Fibroblast of lung (primary cell): ENCODE measurements around the gene IRF9. TPM values are rescaled to one million over a fixed set of nuclear protein-coding genes. Genes with fewer than 3 reads are reported as not detected.
A peak's percentile ranks its signal among the peaks of the same experiment; 100 is the strongest.

Experiments
- DNase-seq, 2 donors: peaks; one replicate each; pipeline versions ENCODE4 v3.0.0 to v3.0.0-alpha.2; 2010; ENCODE audit warnings: low read depth in 2 of 2
- H2AFZ ChIP-seq: 2 replicates; pipeline ENCODE4 v1.5.1; 2012; ENCODE audit warnings: low read length, control low read depth, inconsistent platforms
- H3K27ac ChIP-seq: 2 replicates; pipeline ENCODE4 v1.5.1; 2011; ENCODE audit warnings: low read length, control low read depth; ENCODE audit not compliant: insufficient read depth
- H3K27me3 ChIP-seq: 2 replicates; pipeline ENCODE4 v1.5.1; 2011; ENCODE audit warnings: mild to moderate bottlenecking, low read length; ENCODE audit not compliant: control insufficient read depth, insufficient read depth
- H3K36me3 ChIP-seq: 2 replicates; pipeline ENCODE4 v1.5.1; 2011; ENCODE audit warnings: low read length; ENCODE audit not compliant: control insufficient read depth, insufficient read depth
- H3K4me1 ChIP-seq: 2 replicates; pipeline ENCODE4 v1.5.1; 2011; ENCODE audit warnings: low read length; ENCODE audit not compliant: control insufficient read depth, insufficient read depth; ENCODE audit errors: extremely low read depth
- H3K4me2 ChIP-seq: 2 replicates; pipeline ENCODE4 v1.5.1; 2011; ENCODE audit warnings: low read length, control low read depth; ENCODE audit not compliant: insufficient read depth; ENCODE audit errors: extremely low read depth
- H3K4me3 ChIP-seq, 4 experiments: fragments of 200-600 bp in 1 of 4; sonication (generic) in 1 of 4; replicated peaks in 1 of 4; 2 replicates each; pipeline ENCODE4 v1.5.1; 2011 to 2016; ENCODE audit warnings: low read length in 4 of 4, low read depth in 3 of 4, mild to moderate bottlenecking in 3 of 4, control low read depth in 2 of 4, inconsistent platforms in 1 of 4, mixed read lengths in 1 of 4; ENCODE audit not compliant: insufficient read depth in 1 of 4; ENCODE audit errors: control extremely low read depth in 1 of 4
- H3K79me2 ChIP-seq: 2 replicates; pipeline ENCODE4 v1.5.1; 2012; ENCODE audit warnings: mild to moderate bottlenecking, low read length, inconsistent platforms; ENCODE audit not compliant: control insufficient read depth, insufficient read depth
- H3K9ac ChIP-seq: 2 replicates; pipeline ENCODE4 v1.5.1; 2011; ENCODE audit warnings: mild to moderate bottlenecking, low read length, control low read depth; ENCODE audit not compliant: insufficient read depth
- H3K9me3 ChIP-seq: 2 replicates; pipeline ENCODE4 v1.5.1; 2012; ENCODE audit warnings: low read depth, low read length; ENCODE audit not compliant: control insufficient read depth, insufficient read depth
- H4K20me1 ChIP-seq: 2 replicates; pipeline ENCODE4 v1.5.1; 2011; ENCODE audit warnings: low read length; ENCODE audit not compliant: control insufficient read depth, insufficient read depth; ENCODE audit errors: extremely low read depth
- CTCF ChIP-seq, 2 donors: IDR thresholded peaks in 1 of 2; conservative IDR thresholded peaks in 1 of 2; 1 replicate in 1 of 2; 2 replicates in 1 of 2; pipeline ENCODE4 v1.5.1; 2011 to 2012; ENCODE audit warnings: low read length in 2 of 2, control low read depth in 1 of 2, inconsistent platforms in 1 of 2, low read depth in 1 of 2, mild to moderate bottlenecking in 1 of 2
- EZH2 ChIP-seq: IDR thresholded peaks from 2 replicates; pipeline ENCODE4 v1.5.1; 2012; ENCODE audit warnings: low read length, control low read depth, mild to moderate bottlenecking; ENCODE audit errors: missing control alignments
- polyA plus RNA-seq, 2 donors: library from polyadenylated mRNA; depleted of rRNA in 1 of 2; stranded (reverse) in 1 of 2; unstranded in 1 of 2; fragments of >200 nt; gene quantifications; 2 replicates each; pipeline ENCODE4 v1.2.1, GENCODE V29; 2011 to 2012; ENCODE audit warnings: missing spikeins in 1 of 2
- total RNA-seq: library from RNA; depleted of rRNA; stranded (reverse); fragments of >200 nt; gene quantifications from 2 replicates; pipeline ENCODE4 v1.2.1, GENCODE V29; 2014

IRF9 gene
- total and polyA plus RNA-seq, 2 donors (not counting 1 experiment from before 2014, with no cell fraction given), result 79.9 to 142 TPM

- DNase-seq, result peak; percentile 98 to 99
- H3K27me3 ChIP-seq, result no peaks in the 10 kb centered on the region
- TF ChIP-seq CTCF (conservative IDR thresholded peaks at IDR 0.05 in 1 of 2, IDR thresholded peaks at IDR 0.05 in 1 of 2; ENCODE audit: low read depth in 1 of 2, low read length in 2 of 2) (no peak), EZH2 (no peak)
- peak within 1 kb of the TSS; percentile 86 for H3K27ac ChIP-seq
- H4K20me1 ChIP-seq, result no peaks in the 10 kb centered on the region
- H3K4me1 ChIP-seq, result peaks cover 4% of the 10 kb centered on the region
- peaks cover 14% of the 10 kb centered on the region for H3K79me2 ChIP-seq
- peaks cover 29% of the 10 kb centered on the region for H3K36me3 ChIP-seq
- H3K4me3 ChIP-seq, result peak within 1 kb of the TSS; percentile 78 to 87 (median 82)
- H3K4me2 ChIP-seq, result peak within 1 kb of the TSS; percentile 97
- peak within 1 kb of the TSS; percentile 54 for H2AFZ ChIP-seq
- no peaks in the 10 kb centered on the region for H3K9me3 ChIP-seq
- peak within 1 kb of the TSS; percentile 80 for H3K9ac ChIP-seq
Observed at GRCh38 chr14:24188251-24189058, 27.4 kb downstream of the IRF9 start, which contains the start of gene IPO4. IPO4 (minus strand) TSS chr14:24188816; CDS start chr14:24188787, 29 bp downstream.

GRCh38 chr14:24189059-24189375, 28.0 kb downstream of the IRF9 start:
- no peak overlapping the region for H2AFZ ChIP-seq
- H3K4me1 ChIP-seq, result peaks cover 4% of the 10 kb centered on the region
- H4K20me1 ChIP-seq, result no peaks in the 10 kb centered on the region
- H3K79me2 ChIP-seq, result peaks cover 14% of the 10 kb centered on the region
- H3K27ac ChIP-seq, result peak overlapping the region; percentile 86
- H3K4me3 ChIP-seq, result peak overlapping the region in 2 of 4 experiments; percentile 23 to 84
- H3K36me3 ChIP-seq, result peaks cover 27% of the 10 kb centered on the region
- no peak for DNase-seq
- H3K4me2 ChIP-seq, result peak overlapping the region; percentile 97
- H3K9me3 ChIP-seq, result no peaks in the 10 kb centered on the region
- TF ChIP-seq EZH2, result no peak
- no peak for TF ChIP-seq CTCF (conservative IDR thresholded peaks at IDR 0.05 in 1 of 2, IDR thresholded peaks at IDR 0.05 in 1 of 2; ENCODE audit: low read depth in 1 of 2, low read length in 2 of 2)
- no peaks in the 10 kb centered on the region for H3K27me3 ChIP-seq
- peak overlapping the region; percentile 10 for H3K9ac ChIP-seq

GRCh38 chr14:24189460-24189859, 28.4 kb downstream of the IRF9 start:
- peaks cover 19% of the 10 kb centered on the region for H3K79me2 ChIP-seq

More at GRCh38 chr14:24189460-24189859, 28.4 kb downstream of the IRF9 start:
- Histone ChIP-seq H2AFZ (no peak overlapping the region), H3K9me3 (no peaks in the 10 kb centered on the region), H4K20me1 (no peaks in the 10 kb centered on the region), H3K4me2 (no peak overlapping the region), H3K9ac (no peak overlapping the region), H3K4me3 (no peak overlapping the region), H3K27ac (no peak overlapping the region), H3K4me1 (peaks cover 4% of the 10 kb centered on the region), H3K27me3 (no peaks in the 10 kb centered on the region), H3K36me3 (peaks cover 23% of the 10 kb centered on the region)
- TF ChIP-seq CTCF (conservative IDR thresholded peaks at IDR 0.05 in 1 of 2, IDR thresholded peaks at IDR 0.05 in 1 of 2; ENCODE audit: low read depth in 1 of 2, low read length in 2 of 2), result no peak
- TF ChIP-seq EZH2, result no peak
- no peak for DNase-seq
